H9 (cell line): ENCODE measurements around the gene CHMP1A. TPM values are rescaled to one million over a fixed set of nuclear protein-coding genes. Genes with fewer than 3 reads are reported as not detected.

ENCODE experiments used
- DNase-seq: peaks from one replicate; pipeline ENCODE4 v3.0.0-alpha.2; 2017
- H2AFZ ChIP-seq: one replicate; pipeline ENCODE4 v1.6.1; 2013; ENCODE audit warnings: mild to moderate bottlenecking, low read length, control low read depth, moderate library complexity
- H2AK5ac ChIP-seq: 2 replicates; pipeline ENCODE4 v1.6.1; 2013; ENCODE audit warnings: low read length, control low read depth, mixed read lengths; ENCODE audit not compliant: insufficient read length
- H2BK120ac ChIP-seq: one replicate; pipeline ENCODE4 v1.6.1; 2013; ENCODE audit warnings: low read depth, mild to moderate bottlenecking, low read length, control low read depth, inconsistent platforms; ENCODE audit not compliant: poor library complexity, severe bottlenecking
- H2BK12ac ChIP-seq: 2 replicates; pipeline ENCODE4 v1.6.1; 2013; ENCODE audit warnings: low read length, control low read depth, mixed read lengths, low read depth; ENCODE audit not compliant: insufficient read length
- H2BK15ac ChIP-seq: 2 replicates; pipeline ENCODE4 v1.6.1; 2013; ENCODE audit warnings: low read depth, low read length, control low read depth
- H2BK20ac ChIP-seq: one replicate; pipeline ENCODE4 v1.6.1; 2013; ENCODE audit warnings: low read depth, mild to moderate bottlenecking, low read length, control low read depth, inconsistent platforms; ENCODE audit not compliant: poor library complexity, severe bottlenecking
- H2BK5ac ChIP-seq: 2 replicates; pipeline ENCODE4 v1.6.1; 2013; ENCODE audit warnings: low read length, control low read depth, mixed read lengths; ENCODE audit not compliant: insufficient read length
- H3K14ac ChIP-seq: 2 replicates; pipeline ENCODE4 v1.6.1; 2013; ENCODE audit warnings: low read length, control low read depth; ENCODE audit not compliant: insufficient read depth
- H3K18ac ChIP-seq: 2 replicates; pipeline ENCODE4 v1.6.1; 2013; ENCODE audit warnings: low read depth, mild to moderate bottlenecking, mixed read lengths, low read length, control low read depth; ENCODE audit not compliant: insufficient read length
- H3K23ac ChIP-seq: 2 replicates; pipeline ENCODE4 v1.6.1; 2013; ENCODE audit warnings: low read length, control low read depth, mixed read lengths, low read depth; ENCODE audit not compliant: insufficient read length
- H3K23me2 ChIP-seq: 2 replicates; pipeline ENCODE4 v1.6.1; 2013; ENCODE audit warnings: low read depth, mild to moderate bottlenecking, mixed read lengths, low read length, control low read depth; ENCODE audit not compliant: insufficient read length, poor library complexity, severe bottlenecking
- H3K27ac ChIP-seq: 2 replicates; pipeline ENCODE4 v1.5.1; 2013; ENCODE audit warnings: low read length, control low read depth, mixed read lengths, low read depth; ENCODE audit not compliant: insufficient read length
- H3K27me3 ChIP-seq: 2 replicates; pipeline ENCODE4 v1.6.1; 2013; ENCODE audit warnings: low read length, control low read depth, inconsistent platforms; ENCODE audit not compliant: insufficient read depth
- H3K4ac ChIP-seq: 2 replicates; pipeline ENCODE4 v1.6.1; 2013; ENCODE audit warnings: low read depth, mild to moderate bottlenecking, control low read depth, inconsistent platforms, low read length, moderate library complexity
- H3K4me1 ChIP-seq: 2 replicates; pipeline ENCODE4 v1.6.1; 2013; ENCODE audit warnings: low read length, control low read depth, inconsistent platforms; ENCODE audit not compliant: insufficient read depth
- H3K4me2 ChIP-seq: 2 replicates; pipeline ENCODE4 v1.6.1; 2013; ENCODE audit warnings: low read length, control low read depth, mixed read lengths; ENCODE audit not compliant: insufficient read length, insufficient read depth
- H3K56ac ChIP-seq: 2 replicates; pipeline ENCODE4 v1.6.1; 2013; ENCODE audit warnings: low read depth, mild to moderate bottlenecking, mixed read lengths, low read length, control low read depth; ENCODE audit not compliant: insufficient read length
- H3K79me1 ChIP-seq: 2 replicates; pipeline ENCODE4 v1.6.1; 2013; ENCODE audit warnings: low read depth, mild to moderate bottlenecking, moderate library complexity, low read length, control low read depth, inconsistent platforms; ENCODE audit not compliant: insufficient read depth, poor library complexity, severe bottlenecking
- H3K79me2 ChIP-seq: 2 replicates; pipeline ENCODE4 v1.6.1; 2013; ENCODE audit warnings: low read length, control low read depth, inconsistent platforms; ENCODE audit not compliant: insufficient read depth
- H3K9ac ChIP-seq: 2 replicates; pipeline ENCODE4 v1.6.1; 2013; ENCODE audit warnings: low read length, control low read depth, mixed read lengths; ENCODE audit not compliant: insufficient read length; ENCODE audit errors: extremely low read depth
- H3K9me3 ChIP-seq: one replicate; pipeline ENCODE4 v1.6.1; 2013; ENCODE audit warnings: low read depth, low read length, inconsistent platforms; ENCODE audit not compliant: control insufficient read depth
- H3T11ph ChIP-seq: one replicate; pipeline ENCODE4 v1.6.1; 2013; ENCODE audit warnings: mild to moderate bottlenecking, low read length, control low read depth, inconsistent platforms
- H4K20me1 ChIP-seq: one replicate; pipeline ENCODE4 v1.6.1; 2013; ENCODE audit not compliant: control insufficient read depth, insufficient read length, insufficient read depth
- H4K5ac ChIP-seq: 2 replicates; pipeline ENCODE4 v1.6.1; 2013; ENCODE audit warnings: low read depth, mild to moderate bottlenecking, mixed read lengths, low read length, control low read depth; ENCODE audit not compliant: insufficient read length
- H4K8ac ChIP-seq: replicated peaks from 2 replicates; pipeline ENCODE4 v1.6.1; 2013; ENCODE audit warnings: low read length, control low read depth, mixed read lengths, low read depth; ENCODE audit not compliant: insufficient read length
- H4K91ac ChIP-seq: 2 replicates; pipeline ENCODE4 v1.6.1; 2013; ENCODE audit warnings: low read depth, mild to moderate bottlenecking, moderate library complexity, mixed read lengths, low read length, control low read depth; ENCODE audit not compliant: insufficient read length
- H3K27ac Mint-ChIP-seq, 3 experiments: 2 replicates in 2 of 3; 3 replicates in 1 of 3; pipeline ENCODE4 v1.8.0; 2020 to 2021; ENCODE audit warnings: mixed read lengths in 3 of 3, mild to moderate bottlenecking in 1 of 3, moderate library complexity in 1 of 3
- H3K27me3 Mint-ChIP-seq: 2 replicates; pipeline ENCODE4 v1.8.0; 2021; ENCODE audit warnings: low read depth, mild to moderate bottlenecking, moderate library complexity, mixed read lengths
- H3K36me3 Mint-ChIP-seq, 3 experiments: 2 replicates in 2 of 3; 3 replicates in 1 of 3; pipeline ENCODE4 v1.8.0; 2020 to 2021; ENCODE audit warnings: low read depth in 3 of 3, mixed read lengths in 3 of 3; ENCODE audit not compliant: insufficient read depth in 1 of 3
- H3K4me1 Mint-ChIP-seq, 2 experiments: 2 replicates each; pipeline ENCODE4 v1.8.0; 2020; ENCODE audit warnings: mixed read lengths in 2 of 2
- H3K4me3 Mint-ChIP-seq, 2 experiments: 2 replicates in 1 of 2; 3 replicates in 1 of 2; pipeline ENCODE4 v1.8.0; 2020 to 2021; ENCODE audit warnings: mild to moderate bottlenecking in 2 of 2, mixed read lengths in 2 of 2, moderate library complexity in 1 of 2
- H3K9me3 Mint-ChIP-seq, 2 experiments: 2 replicates in 1 of 2; 3 replicates in 1 of 2; pipeline ENCODE4 v1.8.0; 2020; ENCODE audit warnings: mild to moderate bottlenecking in 2 of 2, mixed read lengths in 2 of 2, moderate library complexity in 1 of 2
- WGBS: extraction: QIAGEN DNeasy Blood & Tissue Kit; methylation state at CpG from one replicate; pipeline ENCODE4 v1.1.7; 2013; ENCODE audit warnings: missing lambda C conversion rate, low lambda C conversion rate, mixed read lengths; ENCODE audit not compliant: insufficient read length; ENCODE audit errors: extremely low coverage; 5-methylcytosine and 5-hydroxymethylcytosine counted together
- total RNA-seq: library from RNA; stranded (reverse); gene quantifications from 2 replicates; pipeline ENCODE4 v1.2.1, GENCODE V29; 2021
- TF ChIP-seq, protein P1 (sequence below): fragments of 200-600 bp; sonication (generic); conservative IDR thresholded peaks from 3 replicates; pipeline ENCODE4 v1.8.0; 2021; ENCODE audit warnings: antibody characterized with exemption, mild to moderate bottlenecking

Gene CHMP1A
- total RNA-seq, 1 experiment from 2014 or later, result 89.6 TPM

DNA sequence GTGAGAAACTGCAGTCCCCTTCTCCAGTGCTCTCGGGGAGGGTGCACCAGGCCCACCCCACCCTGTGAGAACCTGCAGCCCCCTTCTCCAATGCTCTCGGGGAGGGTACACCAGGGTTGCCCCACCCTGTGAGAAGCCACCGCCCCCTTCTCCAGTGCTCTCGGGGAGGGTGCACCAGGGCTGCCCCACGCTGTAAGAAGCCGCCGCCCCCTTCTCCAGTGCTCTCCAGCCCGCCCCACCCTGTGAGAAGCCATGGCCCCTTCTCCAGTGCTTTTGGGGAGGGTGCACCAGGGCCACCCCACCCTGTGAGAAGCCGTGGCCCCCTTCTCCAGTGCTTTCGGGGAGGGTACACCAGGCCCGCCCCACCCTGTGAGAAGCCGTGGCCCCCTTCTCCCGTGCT lies 12.2 kb upstream of the CHMP1A start:
- Histone ChIP-seq H2AK5ac (no peak overlapping the region), H3K79me2 (no peaks in the 10 kb centered on the region), H3K27me3 (no peaks in the 10 kb centered on the region), H3K23me2 (no peaks in the 10 kb centered on the region), H3K4me1 (no peaks in the 10 kb centered on the region), H3K79me1 (no peaks in the 10 kb centered on the region), H2BK120ac (no peak overlapping the region), H3K23ac (no peak overlapping the region), H2BK20ac (no peak overlapping the region), H3K14ac (no peak overlapping the region), H3K18ac (no peak overlapping the region), H3K27ac (no peak overlapping the region), H4K5ac (no peak overlapping the region), H2BK12ac (no peak overlapping the region), H2AFZ (no peak overlapping the region), H3K9ac (no peak overlapping the region), H3K9me3 (peaks cover 10% of the 10 kb centered on the region), H3K4ac (no peak overlapping the region), H4K91ac (no peak overlapping the region), H3T11ph (no peak overlapping the region), H2BK15ac (no peak overlapping the region), H2BK5ac (no peak overlapping the region), H4K20me1 (no peaks in the 10 kb centered on the region), H3K4me2 (no peak overlapping the region), H4K8ac (no peak overlapping the region), H3K56ac (no peak overlapping the region)
- H3K4me1 Mint-ChIP-seq, result no peaks in the 10 kb centered on the region
- no peak overlapping the region for H3K4me3 Mint-ChIP-seq
- H3K27me3 Mint-ChIP-seq, result peaks cover 3% of the 10 kb centered on the region
- no CpG with 5 or more reads among the region's 13 CpGs for WGBS
- TF ChIP-seq, protein P1, sequence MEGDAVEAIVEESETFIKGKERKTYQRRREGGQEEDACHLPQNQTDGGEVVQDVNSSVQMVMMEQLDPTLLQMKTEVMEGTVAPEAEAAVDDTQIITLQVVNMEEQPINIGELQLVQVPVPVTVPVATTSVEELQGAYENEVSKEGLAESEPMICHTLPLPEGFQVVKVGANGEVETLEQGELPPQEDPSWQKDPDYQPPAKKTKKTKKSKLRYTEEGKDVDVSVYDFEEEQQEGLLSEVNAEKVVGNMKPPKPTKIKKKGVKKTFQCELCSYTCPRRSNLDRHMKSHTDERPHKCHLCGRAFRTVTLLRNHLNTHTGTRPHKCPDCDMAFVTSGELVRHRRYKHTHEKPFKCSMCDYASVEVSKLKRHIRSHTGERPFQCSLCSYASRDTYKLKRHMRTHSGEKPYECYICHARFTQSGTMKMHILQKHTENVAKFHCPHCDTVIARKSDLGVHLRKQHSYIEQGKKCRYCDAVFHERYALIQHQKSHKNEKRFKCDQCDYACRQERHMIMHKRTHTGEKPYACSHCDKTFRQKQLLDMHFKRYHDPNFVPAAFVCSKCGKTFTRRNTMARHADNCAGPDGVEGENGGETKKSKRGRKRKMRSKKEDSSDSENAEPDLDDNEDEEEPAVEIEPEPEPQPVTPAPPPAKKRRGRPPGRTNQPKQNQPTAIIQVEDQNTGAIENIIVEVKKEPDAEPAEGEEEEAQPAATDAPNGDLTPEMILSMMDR, result no peak
- H3K36me3 Mint-ChIP-seq, result peaks cover 28 to 36% (median 35%) of the 10 kb centered on the region in 3 experiments
- DNase-seq, result no peak
- H3K9me3 Mint-ChIP-seq, result peaks cover 34 to 35% of the 10 kb centered on the region in 2 experiments
- no peak overlapping the region for H3K27ac Mint-ChIP-seq
